WTC11 (cell line): ENCODE results near the gene BFSP2. TPM values are rescaled to one million over a fixed set of nuclear protein-coding genes. Genes with fewer than 3 reads are reported as not detected.

ENCODE experiments used
- ATAC-seq: fragments of 200-7000 bp; cut with Tn5 transposase; 2 replicates; pipeline ENCODE4 v1.10.0; 2021; ENCODE audit warnings: mild to moderate bottlenecking, moderate library complexity
- CTCF ChIA-PET: fragments of 300-600 bp; sonication (Branson Sonifier 250); formaldehyde crosslinking; loops from one replicate; lab custom pipeline; 2021; ENCODE audit warnings: antibody characterized with exemption; lab: Charles Lee
- POLR2A ChIA-PET: fragments of 350-600 bp; sonication (Branson Sonifier 250); formaldehyde crosslinking; loops from one replicate; lab custom pipeline; 2021; ENCODE audit warnings: antibody characterized with exemption; lab: Charles Lee
- DNase-seq: peaks from one replicate; pipeline ENCODE4 v3.0.0; 2021; ENCODE audit warnings: low spot score
- H3K27ac Mint-ChIP-seq: 2 replicates; pipeline ENCODE4 v1.8.0; 2021; ENCODE audit warnings: mixed read lengths
- H3K27me3 Mint-ChIP-seq: 2 replicates; pipeline ENCODE4 v1.8.0; 2021; ENCODE audit warnings: low read depth, mild to moderate bottlenecking, moderate library complexity, mixed read lengths
- H3K36me3 Mint-ChIP-seq: 2 replicates; pipeline ENCODE4 v1.8.0; 2021; ENCODE audit warnings: mixed read lengths
- H3K4me1 Mint-ChIP-seq: 2 replicates; pipeline ENCODE4 v1.8.0; 2022; ENCODE audit warnings: mixed read lengths
- H3K4me3 Mint-ChIP-seq: 2 replicates; pipeline ENCODE4 v1.8.0; 2021; ENCODE audit warnings: mild to moderate bottlenecking, moderate library complexity, mixed read lengths
- H3K9me3 Mint-ChIP-seq: 2 replicates; pipeline ENCODE4 v1.8.0; 2021; ENCODE audit warnings: mixed read lengths
- AR ChIP-seq: fragments of 250-450 bp; sonication (Bioruptor Pico); IDR thresholded peaks from 2 replicates; pipeline ENCODE4 v1.9.0; 2021; ENCODE audit warnings: mild to moderate bottlenecking
- ATF1 ChIP-seq: sonication (generic); formaldehyde crosslinking; IDR thresholded peaks from 2 replicates; pipeline ENCODE4 v1.8.1; 2023; ENCODE audit warnings: mild to moderate bottlenecking, moderate library complexity, missing genetic modification reagents
- E2F5 ChIP-seq: sonication (generic); formaldehyde crosslinking; IDR thresholded peaks from 2 replicates; pipeline ENCODE4 v1.8.1; 2022; ENCODE audit warnings: mild to moderate bottlenecking, moderate library complexity, missing genetic modification reagents
- EMX1 ChIP-seq: fragments of 250-450 bp; sonication (Bioruptor Pico); IDR thresholded peaks from 2 replicates; pipeline ENCODE4 v1.8.0; 2021; ENCODE audit warnings: mild to moderate bottlenecking
- GRHL2 ChIP-seq: fragments of 250-450 bp; sonication (Bioruptor Pico); IDR thresholded peaks from 2 replicates; pipeline ENCODE4 v1.8.0; 2022; ENCODE audit warnings: mild to moderate bottlenecking, moderate library complexity; ENCODE audit not compliant: insufficient replicate concordance, severe bottlenecking
- HMGXB4 ChIP-seq: sonication (generic); formaldehyde crosslinking; IDR thresholded peaks from 2 replicates; pipeline ENCODE4 v1.8.1; 2023; ENCODE audit warnings: mild to moderate bottlenecking, moderate library complexity, missing genetic modification reagents
- IRF2 ChIP-seq: sonication (generic); formaldehyde crosslinking; IDR thresholded peaks from 2 replicates; pipeline ENCODE4 v1.8.0; 2022; ENCODE audit warnings: low read depth, missing genetic modification reagents, borderline replicate concordance
- NFE2L1 ChIP-seq: sonication (generic); formaldehyde crosslinking; IDR thresholded peaks from 2 replicates; pipeline ENCODE4 v1.8.1; 2023; ENCODE audit warnings: missing genetic modification reagents
- NFYB ChIP-seq: sonication (generic); formaldehyde crosslinking; conservative IDR thresholded peaks from 2 replicates; pipeline ENCODE4 v1.8.0; 2022; ENCODE audit warnings: low read depth, missing genetic modification reagents
- SMAD3 ChIP-seq: sonication (generic); formaldehyde crosslinking; IDR thresholded peaks from 2 replicates; pipeline ENCODE4 v1.8.0; 2022; ENCODE audit warnings: missing genetic modification reagents, mild to moderate bottlenecking, borderline replicate concordance
- ZBTB43 ChIP-seq: sonication (generic); formaldehyde crosslinking; IDR thresholded peaks from 2 replicates; pipeline ENCODE4 v1.8.1; 2023; ENCODE audit warnings: mild to moderate bottlenecking, missing genetic modification reagents
- ZNF532 ChIP-seq: fragments of 250-450 bp; sonication (Bioruptor Pico); IDR thresholded peaks from 2 replicates; pipeline ENCODE4 v1.9.0; 2021; ENCODE audit warnings: mild to moderate bottlenecking, borderline replicate concordance
- total RNA-seq: library from RNA; stranded (reverse); gene quantifications from 3 replicates; pipeline ENCODE4 v1.2.3, GENCODE V29; 2021
- TF ChIP-seq, protein P1 (sequence below): sonication (generic); formaldehyde crosslinking; IDR thresholded peaks from 2 replicates; pipeline ENCODE4 v1.8.1; 2022; ENCODE audit warnings: low read depth, missing genetic modification reagents, borderline replicate concordance
- TF ChIP-seq, protein P2 (sequence below): sonication (generic); formaldehyde crosslinking; IDR thresholded peaks from 2 replicates; pipeline ENCODE4 v1.8.0; 2023; ENCODE audit warnings: missing genetic modification reagents

BFSP2 gene
- total RNA-seq, 1 experiment from 2014 or later, result not detected

- no peak for TF ChIP-seq ZBTB43 (CRISPR knock-in tag)
- TF ChIP-seq IRF2, result no peak
- no peak for TF ChIP-seq NFYB (CRISPR knock-in tag)
- no peak for TF ChIP-seq SMAD3 (CRISPR knock-in tag)
- TF ChIP-seq ZNF532 (CRISPR knock-in tag), result no peak
- TF ChIP-seq HMGXB4 (CRISPR knock-in tag), result no peak
- TF ChIP-seq, protein P1, sequence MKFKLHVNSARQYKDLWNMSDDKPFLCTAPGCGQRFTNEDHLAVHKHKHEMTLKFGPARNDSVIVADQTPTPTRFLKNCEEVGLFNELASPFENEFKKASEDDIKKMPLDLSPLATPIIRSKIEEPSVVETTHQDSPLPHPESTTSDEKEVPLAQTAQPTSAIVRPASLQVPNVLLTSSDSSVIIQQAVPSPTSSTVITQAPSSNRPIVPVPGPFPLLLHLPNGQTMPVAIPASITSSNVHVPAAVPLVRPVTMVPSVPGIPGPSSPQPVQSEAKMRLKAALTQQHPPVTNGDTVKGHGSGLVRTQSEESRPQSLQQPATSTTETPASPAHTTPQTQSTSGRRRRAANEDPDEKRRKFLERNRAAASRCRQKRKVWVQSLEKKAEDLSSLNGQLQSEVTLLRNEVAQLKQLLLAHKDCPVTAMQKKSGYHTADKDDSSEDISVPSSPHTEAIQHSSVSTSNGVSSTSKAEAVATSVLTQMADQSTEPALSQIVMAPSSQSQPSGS (CRISPR knock-in tag), result no peak
- TF ChIP-seq AR (CRISPR knock-in tag), result no peak
- TF ChIP-seq GRHL2 (CRISPR knock-in tag), result no peak
- TF ChIP-seq EMX1 (CRISPR knock-in tag), result no peak
- TF ChIP-seq, protein P2, sequence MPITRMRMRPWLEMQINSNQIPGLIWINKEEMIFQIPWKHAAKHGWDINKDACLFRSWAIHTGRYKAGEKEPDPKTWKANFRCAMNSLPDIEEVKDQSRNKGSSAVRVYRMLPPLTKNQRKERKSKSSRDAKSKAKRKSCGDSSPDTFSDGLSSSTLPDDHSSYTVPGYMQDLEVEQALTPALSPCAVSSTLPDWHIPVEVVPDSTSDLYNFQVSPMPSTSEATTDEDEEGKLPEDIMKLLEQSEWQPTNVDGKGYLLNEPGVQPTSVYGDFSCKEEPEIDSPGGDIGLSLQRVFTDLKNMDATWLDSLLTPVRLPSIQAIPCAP, result no peak
- no peak for TF ChIP-seq NFE2L1 (CRISPR knock-in tag)
- no peak for TF ChIP-seq ATF1 (CRISPR knock-in tag)
- TF ChIP-seq E2F5, result no peak
- TF ChIP-seq, all 79 proteins: peak for 0
- peaks cover 29% of the 10 kb centered on the region for H3K4me1 Mint-ChIP-seq
- POLR2A ChIA-PET, result no interaction called here
Measured at GRCh38 chr3:133464573-133464972, 64.7 kb downstream of the BFSP2 start.

More at GRCh38 chr3:133464573-133464972, 64.7 kb downstream of the BFSP2 start:
- Mint-ChIP-seq H3K36me3 (no peaks in the 10 kb centered on the region), H3K9me3 (no peaks in the 10 kb centered on the region), H3K4me3 (no peak overlapping the region), H3K27ac (no peak overlapping the region), H3K27me3 (no peaks in the 10 kb centered on the region)
- no peak for ATAC-seq
- CTCF ChIA-PET, result interaction anchor here (1.1 kb wide), 1 partner anchor 8 kb away, joined by 3 read pairs; no protein-coding TSS in a partner anchor
- no peak for DNase-seq
